WTC11 (cell line): Measurements from ENCODE around the gene CHD6.

Experiments used
- CDX4 ChIP-seq: fragments of 250-450 bp; sonication (Bioruptor Pico); IDR thresholded peaks from 2 replicates; pipeline ENCODE4 v1.9.0; 2021; ENCODE audit warnings: moderate library complexity, mild to moderate bottlenecking, inconsistent platforms, borderline replicate concordance
- CTCF ChIP-seq: fragments of 200-600 bp; IDR thresholded peaks from 2 replicates; pipeline ENCODE4 v1.8.0; 2022; ENCODE audit warnings: antibody characterized with exemption
- E2F1 ChIP-seq: sonication (generic); formaldehyde crosslinking; IDR thresholded peaks from 2 replicates; pipeline ENCODE4 v1.8.0; 2022; ENCODE audit warnings: mild to moderate bottlenecking, missing genetic modification reagents
- EMX1 ChIP-seq: fragments of 250-450 bp; sonication (Bioruptor Pico); IDR thresholded peaks from 2 replicates; pipeline ENCODE4 v1.8.0; 2021; ENCODE audit warnings: mild to moderate bottlenecking
- HMGXB4 ChIP-seq: sonication (generic); formaldehyde crosslinking; IDR thresholded peaks from 2 replicates; pipeline ENCODE4 v1.8.1; 2023; ENCODE audit warnings: mild to moderate bottlenecking, moderate library complexity, missing genetic modification reagents
- SP1 ChIP-seq: sonication (generic); formaldehyde crosslinking; conservative IDR thresholded peaks from 2 replicates; pipeline ENCODE4 v1.8.1; 2022; ENCODE audit warnings: missing genetic modification reagents
- USF1 ChIP-seq: sonication (generic); formaldehyde crosslinking; IDR thresholded peaks from 2 replicates; pipeline ENCODE4 v1.8.0; 2022; ENCODE audit warnings: mild to moderate bottlenecking, missing genetic modification reagents
- USF2 ChIP-seq: sonication (generic); formaldehyde crosslinking; IDR thresholded peaks from 2 replicates; pipeline ENCODE4 v1.8.1; 2023; ENCODE audit warnings: mild to moderate bottlenecking, missing genetic modification reagents, moderate library complexity
- ZNF232 ChIP-seq: sonication (generic); formaldehyde crosslinking; IDR thresholded peaks from 2 replicates; pipeline ENCODE4 v1.8.0; 2022; ENCODE audit warnings: mild to moderate bottlenecking, missing genetic modification reagents
- ZNF423 ChIP-seq: fragments of 250-450 bp; sonication (Bioruptor Pico); IDR thresholded peaks from 2 replicates; pipeline ENCODE4 v2.1.2; 2022; ENCODE audit warnings: mild to moderate bottlenecking, moderate library complexity
- ZSCAN18 ChIP-seq: fragments of 250-450 bp; sonication (Bioruptor Pico); IDR thresholded peaks from 2 replicates; pipeline ENCODE4 v2.1.2; 2022; ENCODE audit warnings: mild to moderate bottlenecking, moderate library complexity

- TF ChIP-seq CTCF (no peak), HMGXB4 (CRISPR knock-in tag) (no peak), USF1 (CRISPR knock-in tag) (no peak), SP1 (CRISPR knock-in tag) (no peak), ZNF423 (CRISPR knock-in tag) (no peak), ZSCAN18 (CRISPR knock-in tag) (no peak), E2F1 (CRISPR knock-in tag) (no peak), ZNF232 (CRISPR knock-in tag) (no peak), EMX1 (CRISPR knock-in tag) (no peak), USF2 (no peak), CDX4 (CRISPR knock-in tag) (no peak)
These were observed 1.4 kb upstream of the CHD6 start for GRCh38 chr20:41619360-41620100.
